OCI-LY7 (cell line): Measurements from ENCODE around the gene STXBP1. TPM values are rescaled to one million over a fixed set of nuclear protein-coding genes. Genes with fewer than 3 reads are reported as not detected.

ENCODE experiments used
- BruUV-seq: library from RNA; stranded (reverse); fragments of 400-500 nt; replicated peaks from 2 replicates; lab custom pipeline; 2021; lab: Mats Ljungman, UMichigan
- CTCF ChIA-PET: fragments of 300-600 bp; sonication (Branson Sonifier 250); formaldehyde crosslinking; loops from one replicate; lab custom pipeline; 2022; ENCODE audit warnings: antibody characterized with exemption; ENCODE audit not compliant: unreplicated experiment; lab: Charles Lee
- POLR2A ChIA-PET: fragments of 300-600 bp; sonication (Branson Sonifier 250); formaldehyde crosslinking; loops from one replicate; lab custom pipeline; 2022; ENCODE audit warnings: antibody characterized with exemption; lab: Charles Lee
- DNase-seq: peaks from one replicate; pipeline ENCODE4 v3.0.0-alpha.2; 2015; ENCODE audit warnings: low spot score
- H2AFZ ChIP-seq: fragments of 200-600 bp; sonication (generic), shearing (Covaris generic); 2 replicates; pipeline ENCODE4 v1.6.1; 2014; ENCODE audit warnings: mild to moderate bottlenecking, antibody characterized with exemption, low read length, moderate library complexity
- H3K27ac ChIP-seq: fragments of 200-600 bp; sonication (generic); 2 replicates; pipeline ENCODE4 v1.5.1; 2014; ENCODE audit warnings: mixed run types, low read depth, mild to moderate bottlenecking, moderate library complexity, low read length, inconsistent platforms; ENCODE audit not compliant: poor library complexity, severe bottlenecking
- H3K36me3 ChIP-seq: fragments of 200-600 bp; sonication (generic); 2 replicates; pipeline ENCODE4 v1.6.1; 2014; ENCODE audit warnings: mild to moderate bottlenecking, antibody characterized with exemption, low read length, moderate library complexity, mixed read lengths; ENCODE audit not compliant: insufficient read depth
- H3K4me1 ChIP-seq: fragments of 200-600 bp; sonication (generic); 2 replicates; pipeline ENCODE4 v1.5.1; 2014; ENCODE audit warnings: mild to moderate bottlenecking, low read length; ENCODE audit not compliant: insufficient read depth, poor library complexity, severe bottlenecking
- H3K4me2 ChIP-seq: fragments of 200-600 bp; sonication (generic); 2 replicates; pipeline ENCODE4 v1.6.1; 2014; ENCODE audit warnings: mild to moderate bottlenecking, low read length
- H3K4me3 ChIP-seq: fragments of 200-600 bp; sonication (generic); 2 replicates; pipeline ENCODE4 v1.5.1; 2014; ENCODE audit warnings: mild to moderate bottlenecking, low read depth, low read length; ENCODE audit not compliant: poor library complexity, severe bottlenecking
- H3K79me2 ChIP-seq: fragments of 200-600 bp; sonication (generic); 2 replicates; pipeline ENCODE4 v1.6.1; 2016; ENCODE audit warnings: low read depth, mild to moderate bottlenecking, low read length, moderate library complexity, mixed read lengths; ENCODE audit not compliant: insufficient read depth
- H3K9me2 ChIP-seq: fragments of 200-600 bp; sonication (generic); 2 replicates; pipeline ENCODE4 v1.6.1; 2016; ENCODE audit warnings: mild to moderate bottlenecking, low read length, mixed read lengths; ENCODE audit not compliant: insufficient read depth
- H3K9me3 ChIP-seq: fragments of 200-600 bp; sonication (generic); 2 replicates; pipeline ENCODE4 v1.6.1; 2014; ENCODE audit warnings: mild to moderate bottlenecking, mixed run types, low read length, mixed read lengths
- H4K20me1 ChIP-seq: fragments of 200-600 bp; sonication (generic); 2 replicates; pipeline ENCODE4 v1.6.1; 2014; ENCODE audit warnings: mild to moderate bottlenecking, antibody characterized with exemption, low read length, moderate library complexity, mixed read lengths; ENCODE audit not compliant: insufficient read depth
- EZH2phosphoT487 ChIP-seq: fragments of 200-600 bp; sonication (generic); IDR thresholded peaks from 2 replicates; pipeline ENCODE4 v1.6.1; 2018; ENCODE audit warnings: low read depth, borderline replicate concordance, mild to moderate bottlenecking, mixed run types, antibody characterized with exemption, low read length, moderate library complexity, mixed read lengths
- intact Hi-C: fragments of 100-400 bp; cut with micrococcal nuclease; formaldehyde crosslinking; loops from one replicate; pipeline ENCODE4 v1.10.0; 2022; ENCODE audit not compliant: unreplicated experiment
- total RNA-seq, 2 experiments: library from RNA; depleted of rRNA in 1 of 2; stranded (reverse); fragments of >200 nt in 1 of 2; shearing (Covaris generic) in 1 of 2; gene quantifications; 2 replicates each; pipeline ENCODE4 v1.2.3, GENCODE V29; 2014 to 2022
- TF ChIP-seq, protein P1 (sequence below): fragments of 200-600 bp; sonication (generic); conservative IDR thresholded peaks from 2 replicates; pipeline ENCODE4 v1.5.1; 2014; ENCODE audit warnings: mild to moderate bottlenecking, antibody characterized with exemption, low read length, moderate library complexity, mixed read lengths

STXBP1 gene
- total RNA-seq, 2 experiments from 2014 or later: 4.1 to 20.4 TPM

DNA sequence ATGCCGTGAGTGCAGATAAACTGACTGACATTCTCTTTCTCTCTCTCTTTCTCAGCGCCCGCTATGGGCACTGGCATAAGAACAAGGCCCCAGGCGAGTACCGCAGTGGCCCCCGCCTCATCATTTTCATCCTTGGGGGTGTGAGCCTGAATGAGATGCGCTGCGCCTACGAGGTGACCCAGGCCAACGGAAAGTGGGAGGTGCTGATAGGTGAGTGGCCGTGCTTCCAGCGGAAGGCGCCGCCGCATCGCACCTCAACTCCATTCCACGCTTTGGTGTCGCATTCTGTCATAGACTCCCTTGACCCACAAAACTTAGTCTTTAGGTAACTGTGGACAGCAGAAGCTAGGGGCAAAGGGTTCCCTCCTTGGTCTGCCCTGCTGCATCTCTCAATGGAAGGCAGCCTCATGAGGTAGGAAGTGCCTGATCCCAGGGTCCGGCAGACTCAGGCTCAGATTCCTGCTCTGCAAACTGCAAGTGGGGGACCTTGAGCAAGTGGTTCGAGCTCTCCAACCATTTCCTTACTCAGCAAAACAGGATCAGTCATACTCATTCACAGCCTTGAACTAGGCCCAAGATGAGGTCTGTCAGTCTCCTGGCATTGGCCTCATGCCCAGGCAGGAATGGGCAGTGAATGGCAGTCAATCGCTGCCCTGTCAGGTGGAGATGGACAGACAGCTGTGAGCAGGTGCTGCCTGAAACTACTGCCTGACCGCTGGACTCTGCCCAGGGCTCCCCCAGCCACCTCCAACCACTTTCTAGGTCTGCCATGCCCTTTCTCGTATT is 70.5 kb downstream of the STXBP1 start:
- H3K79me2 ChIP-seq: no peaks in the 10 kb centered on the region
- intact Hi-C loops: no loop called here
- H3K4me3 ChIP-seq: no peak overlapping the region
- no TSS peak for BruUV-seq
- H3K36me3 ChIP-seq: no peaks in the 10 kb centered on the region
- H4K20me1 ChIP-seq: no peaks in the 10 kb centered on the region
- no peaks in the 10 kb centered on the region for H3K4me1 ChIP-seq
- TF ChIP-seq EZH2phosphoT487: no peak
- TF ChIP-seq, protein P1, sequence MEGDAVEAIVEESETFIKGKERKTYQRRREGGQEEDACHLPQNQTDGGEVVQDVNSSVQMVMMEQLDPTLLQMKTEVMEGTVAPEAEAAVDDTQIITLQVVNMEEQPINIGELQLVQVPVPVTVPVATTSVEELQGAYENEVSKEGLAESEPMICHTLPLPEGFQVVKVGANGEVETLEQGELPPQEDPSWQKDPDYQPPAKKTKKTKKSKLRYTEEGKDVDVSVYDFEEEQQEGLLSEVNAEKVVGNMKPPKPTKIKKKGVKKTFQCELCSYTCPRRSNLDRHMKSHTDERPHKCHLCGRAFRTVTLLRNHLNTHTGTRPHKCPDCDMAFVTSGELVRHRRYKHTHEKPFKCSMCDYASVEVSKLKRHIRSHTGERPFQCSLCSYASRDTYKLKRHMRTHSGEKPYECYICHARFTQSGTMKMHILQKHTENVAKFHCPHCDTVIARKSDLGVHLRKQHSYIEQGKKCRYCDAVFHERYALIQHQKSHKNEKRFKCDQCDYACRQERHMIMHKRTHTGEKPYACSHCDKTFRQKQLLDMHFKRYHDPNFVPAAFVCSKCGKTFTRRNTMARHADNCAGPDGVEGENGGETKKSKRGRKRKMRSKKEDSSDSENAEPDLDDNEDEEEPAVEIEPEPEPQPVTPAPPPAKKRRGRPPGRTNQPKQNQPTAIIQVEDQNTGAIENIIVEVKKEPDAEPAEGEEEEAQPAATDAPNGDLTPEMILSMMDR: no peak
- no peak overlapping the region for H3K27ac ChIP-seq
- H3K9me2 ChIP-seq: no peaks in the 10 kb centered on the region
- no peak for DNase-seq
- H3K9me3 ChIP-seq: no peaks in the 10 kb centered on the region
- POLR2A ChIA-PET: no interaction called here
- H2AFZ ChIP-seq: no peak overlapping the region
- CTCF ChIA-PET: no interaction called here
- no peak overlapping the region for H3K4me2 ChIP-seq

DNA sequence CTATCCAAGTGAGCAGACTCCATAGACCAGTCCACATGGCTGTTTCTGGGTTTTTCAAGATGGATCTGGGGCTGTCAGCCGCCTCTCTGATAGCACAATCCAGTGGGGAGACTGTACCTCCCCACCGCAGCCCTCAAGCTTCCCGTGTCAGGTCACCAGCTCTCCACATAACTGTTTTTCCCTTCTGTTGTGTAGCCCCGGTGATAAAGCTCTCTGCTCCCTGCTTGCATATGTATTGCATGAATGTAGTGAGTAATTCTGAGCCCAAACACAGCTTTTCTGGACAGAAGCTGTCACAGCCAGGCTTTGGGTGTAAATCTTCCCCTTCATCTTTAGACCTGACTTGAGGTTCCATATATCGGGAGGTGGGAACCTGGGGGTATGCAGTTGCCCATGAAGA is 71.6 kb downstream of the STXBP1 start:
- no peak overlapping the region for H3K4me3 ChIP-seq
- no peak overlapping the region for H3K4me2 ChIP-seq
- no peaks in the 10 kb centered on the region for H3K9me3 ChIP-seq
- no peaks in the 10 kb centered on the region for H3K36me3 ChIP-seq
- ChIA-PET POLR2A (interaction anchor here (1.0 kb wide), 1 partner anchor 38 kb away, joined by 4 read pairs; no protein-coding TSS in a partner anchor), CTCF (no interaction called here)
- no peaks in the 10 kb centered on the region for H4K20me1 ChIP-seq
- intact Hi-C loops: no loop called here
- TF ChIP-seq, protein P1: no peak
- no peak for TF ChIP-seq EZH2phosphoT487
- BruUV-seq: no TSS peak
- H2AFZ ChIP-seq: no peak overlapping the region
- no peaks in the 10 kb centered on the region for H3K9me2 ChIP-seq
- no peak overlapping the region for H3K27ac ChIP-seq
- H3K4me1 ChIP-seq: no peaks in the 10 kb centered on the region
- no peak for DNase-seq
- no peaks in the 10 kb centered on the region for H3K79me2 ChIP-seq

DNA sequence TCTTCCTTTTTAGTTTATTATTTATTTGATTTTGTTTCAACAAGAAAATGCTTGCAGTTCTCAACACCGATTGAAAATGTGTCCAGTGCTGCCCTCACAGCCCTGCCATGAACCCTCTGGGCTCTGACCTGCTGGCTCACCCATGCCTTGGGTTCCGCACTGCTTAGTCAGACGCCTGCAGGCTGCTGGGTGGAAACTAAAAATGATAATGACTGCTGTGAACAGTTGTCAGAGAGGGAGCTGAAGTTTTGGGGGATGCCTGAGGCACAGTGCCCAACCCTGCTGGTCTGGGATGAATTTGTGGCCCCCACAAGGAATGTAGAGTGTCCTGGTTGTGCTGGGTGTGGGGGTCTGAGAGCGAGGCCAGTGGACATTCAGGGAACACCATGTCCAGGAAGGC is 72.5 kb downstream of the STXBP1 start:
- intact Hi-C loops: no loop called here
- Histone ChIP-seq H3K27ac (no peak overlapping the region), H3K9me3 (no peaks in the 10 kb centered on the region), H3K4me3 (no peak overlapping the region), H3K79me2 (no peaks in the 10 kb centered on the region), H3K4me1 (no peaks in the 10 kb centered on the region), H4K20me1 (no peaks in the 10 kb centered on the region), H3K4me2 (no peak overlapping the region), H3K36me3 (no peaks in the 10 kb centered on the region), H2AFZ (no peak overlapping the region), H3K9me2 (no peaks in the 10 kb centered on the region)
- POLR2A ChIA-PET: interaction anchor here (1.0 kb wide), 1 partner anchor 38 kb away, joined by 4 read pairs; no protein-coding TSS in a partner anchor
- CTCF ChIA-PET: no interaction called here
- BruUV-seq: no TSS peak
- TF ChIP-seq EZH2phosphoT487: no peak
- TF ChIP-seq, protein P1: no peak
- DNase-seq: no peak
